Naive thymus-derived CD4-positive, alpha-beta T cell (primary cell): Measurements from ENCODE around the gene PPFIA1. TPM values are rescaled to one million over a fixed set of nuclear protein-coding genes. Genes with fewer than 3 reads are reported as not detected.
A peak's percentile ranks its signal among the peaks of the same experiment; 100 is the strongest.

Source experiments
- ATAC-seq: fragments of 150-1000 bp; cut with Tn5 transposase; 2 replicates; pipeline ENCODE4 v1.10.0; 2021; ENCODE audit warnings: mild to moderate bottlenecking, moderate library complexity
- CTCF ChIA-PET: fragments of 350-600 bp; sonication (Branson Sonifier 250); formaldehyde crosslinking; loops from one replicate; lab custom pipeline; 2021; ENCODE audit warnings: antibody characterized with exemption; lab: Charles Lee
- POLR2A ChIA-PET: fragments of 350-600 bp; sonication (Branson Sonifier 250); formaldehyde crosslinking; loops from one replicate; lab custom pipeline; 2021; ENCODE audit warnings: antibody characterized with exemption, inconsistent platforms; lab: Charles Lee
- DNase-seq, 9 donors: peaks; one replicate each; pipeline versions ENCODE4 v3.0.0 to v3.0.0-alpha.2; 2020 to 2022; ENCODE audit warnings: mixed read lengths in 1 of 9
- H3K27ac ChIP-seq: one replicate; pipeline ENCODE4 v1.7.0; 2013; ENCODE audit warnings: mild to moderate bottlenecking, low read depth, low read length, moderate library complexity
- H3K27me3 ChIP-seq, 2 donors: one replicate each; pipeline ENCODE4 v1.7.0; 2013; ENCODE audit warnings: low read length in 2 of 2, mild to moderate bottlenecking in 2 of 2, moderate library complexity in 2 of 2; ENCODE audit not compliant: control insufficient read depth in 2 of 2, insufficient read depth in 2 of 2
- H3K36me3 ChIP-seq, 3 experiments: 1 replicate in 2 of 3; 2 replicates in 1 of 3; pipeline ENCODE4 v1.7.0; 2013; ENCODE audit warnings: low read length in 3 of 3, mild to moderate bottlenecking in 3 of 3, moderate library complexity in 1 of 3; ENCODE audit not compliant: insufficient read depth in 3 of 3, control insufficient read depth in 2 of 3
- H3K4me1 ChIP-seq, 2 donors: one replicate each; pipeline ENCODE4 v1.7.0; 2013; ENCODE audit warnings: low read length in 2 of 2, mild to moderate bottlenecking in 2 of 2, moderate library complexity in 1 of 2; ENCODE audit not compliant: control insufficient read depth in 2 of 2, insufficient read depth in 2 of 2
- H3K4me3 ChIP-seq: 2 replicates; pipeline ENCODE4 v1.7.0; 2013; ENCODE audit warnings: mild to moderate bottlenecking, low read length
- H3K9me3 ChIP-seq, 3 experiments: 1 replicate in 2 of 3; 2 replicates in 1 of 3; pipeline ENCODE4 v1.7.0; 2013; ENCODE audit warnings: low read length in 3 of 3; ENCODE audit not compliant: control insufficient read depth in 2 of 3
- H3K27ac Mint-ChIP-seq, 9 donors: one replicate each; pipeline ENCODE4 v1.8.0; 2020 to 2022; ENCODE audit warnings: mixed read lengths in 9 of 9, mild to moderate bottlenecking in 8 of 9, moderate library complexity in 5 of 9, inconsistent platforms in 2 of 9
- H3K27me3 Mint-ChIP-seq, 5 donors: one replicate each; pipeline ENCODE4 v1.8.0; 2021 to 2022; ENCODE audit warnings: mixed read lengths in 5 of 5, mild to moderate bottlenecking in 1 of 5
- H3K36me3 Mint-ChIP-seq, 5 donors: one replicate each; pipeline ENCODE4 v1.8.0; 2020 to 2022; ENCODE audit warnings: mixed read lengths in 5 of 5, mild to moderate bottlenecking in 3 of 5, inconsistent platforms in 1 of 5
- H3K4me1 Mint-ChIP-seq, 7 donors: one replicate each; pipeline ENCODE4 v1.8.0; 2020 to 2022; ENCODE audit warnings: mixed read lengths in 7 of 7, mild to moderate bottlenecking in 3 of 7, inconsistent platforms in 1 of 7
- H3K4me3 Mint-ChIP-seq, 10 donors: one replicate each; pipeline ENCODE4 v1.8.0; 2020 to 2022; ENCODE audit warnings: mild to moderate bottlenecking in 10 of 10, mixed read lengths in 10 of 10, moderate library complexity in 6 of 10, inconsistent platforms in 2 of 10
- H3K9me3 Mint-ChIP-seq, 11 donors: one replicate each; pipeline ENCODE4 v1.8.0; 2020 to 2022; ENCODE audit warnings: mixed read lengths in 11 of 11, mild to moderate bottlenecking in 4 of 11, inconsistent platforms in 1 of 11, moderate library complexity in 1 of 11
- intact Hi-C, 2 donors: fragments of 100-400 bp; cut with micrococcal nuclease; formaldehyde crosslinking; loops; one replicate each; pipeline ENCODE4 v1.15.1; 2023
- polyA plus RNA-seq, 2 donors: library from polyadenylated mRNA; unstranded; fragments of 300-500 nt; fragmentation: Illumina TruSeq; gene quantifications; one replicate each; pipeline ENCODE4 v1.2.3, GENCODE V29; 2021
- total RNA-seq, 6 experiments: library from RNA in 5 of 6; stranded (reverse) in 5 of 6; gene quantifications; 1 replicate in 5 of 6; 2 replicates in 1 of 6; pipeline ENCODE4 v1.2.3 and lab custom pipeline; 2021 to 2026

Gene PPFIA1
- total and polyA plus RNA-seq, 7 experiments from 2014 or later = 14.3 to 71.0 (median 46.0) TPM

- H3K27me3 Mint-ChIP-seq = no peaks in the 10 kb centered on the region
- Histone ChIP-seq H3K9me3 (no peaks in the 10 kb centered on the region), H3K27me3 (no peaks in the 10 kb centered on the region), H3K4me1 (no peaks in the 10 kb centered on the region), H3K36me3 (peaks cover 0 to 35% (median 0%) of the 10 kb centered on the region in 3 experiments), H3K27ac (no peak overlapping the region), H3K4me3 (no peak overlapping the region)
- H3K27ac Mint-ChIP-seq = no peak overlapping the region
- POLR2A ChIA-PET = no interaction called here
- no peak for ATAC-seq
- CTCF ChIA-PET = no interaction called here
- H3K36me3 Mint-ChIP-seq = peaks cover 0 to 50% (median 15%) of the 10 kb centered on the region in 5 donors
- H3K9me3 Mint-ChIP-seq = no peaks in the 10 kb centered on the region
- peaks cover 4 to 39% (median 21%) of the 10 kb centered on the region in 7 donors for H3K4me1 Mint-ChIP-seq
- DNase-seq = no peak
- intact Hi-C loops = no loop called here
- no peak overlapping the region for H3K4me3 Mint-ChIP-seq
Observed at GRCh38 chr11:70298243-70298915, 27.9 kb downstream of the PPFIA1 start.

- H3K4me1 ChIP-seq = no peaks in the 10 kb centered on the region
- Mint-ChIP-seq H3K27ac (peak overlapping the region in 1 of 9 donors; percentile 74), H3K4me1 (peaks cover 0 to 39% (median 16%) of the 10 kb centered on the region in 7 donors), H3K27me3 (no peaks in the 10 kb centered on the region), H3K9me3 (no peaks in the 10 kb centered on the region), H3K36me3 (peaks cover 0 to 46% (median 9%) of the 10 kb centered on the region in 5 donors), H3K4me3 (no peak overlapping the region)
- intact Hi-C loops = no loop called here
- DNase-seq (no peak), ATAC-seq (no peak)
- no peak overlapping the region for H3K27ac ChIP-seq
- no peaks in the 10 kb centered on the region for H3K27me3 ChIP-seq
- CTCF ChIA-PET = no interaction called here
- H3K9me3 ChIP-seq = no peaks in the 10 kb centered on the region
- peaks cover 0 to 27% (median 0%) of the 10 kb centered on the region in 3 experiments for H3K36me3 ChIP-seq
- POLR2A ChIA-PET = no interaction called here
- H3K4me3 ChIP-seq = no peak overlapping the region
Observed at GRCh38 chr11:70299636-70300035, 29.1 kb downstream of the PPFIA1 start.

GRCh38 chr11:70301191-70301590 is 30.7 kb downstream of the PPFIA1 start:
- POLR2A ChIA-PET = no interaction called here
- H3K4me1 Mint-ChIP-seq = peaks cover 0 to 39% (median 16%) of the 10 kb centered on the region in 7 donors

DNA sequence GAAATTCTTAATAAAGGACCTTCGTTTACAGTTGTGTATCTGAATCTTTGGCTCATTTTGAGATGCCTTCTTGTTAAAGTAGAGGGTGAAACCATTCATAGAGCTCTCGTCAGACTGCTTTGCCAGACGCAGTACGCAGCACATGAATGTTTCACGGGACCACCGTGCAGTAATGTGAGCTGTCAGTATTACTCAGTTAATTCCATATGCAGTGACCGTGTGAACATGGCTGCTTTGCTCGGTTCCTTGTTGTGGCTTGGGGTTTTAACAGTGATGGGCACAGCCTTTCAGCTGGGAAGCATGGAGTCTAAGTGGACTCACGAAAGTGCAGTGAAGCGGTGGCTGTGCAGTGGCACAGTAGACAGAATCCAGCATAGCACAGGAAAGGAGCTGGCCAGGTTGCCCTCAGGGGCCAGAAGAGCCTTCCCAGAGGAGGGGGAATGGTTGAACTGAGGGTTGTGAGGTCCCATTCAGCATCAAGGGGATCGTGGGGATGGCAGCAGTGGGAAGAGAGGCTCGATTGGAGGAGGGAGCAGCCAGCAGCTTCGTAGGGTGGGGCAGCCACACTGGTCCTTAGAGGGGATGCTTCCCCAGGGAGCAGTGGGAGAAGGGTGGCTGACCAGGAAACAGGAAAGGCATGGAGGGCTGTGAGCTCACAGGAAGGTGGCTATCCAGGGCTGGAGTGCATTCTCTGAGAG is 31.4 kb downstream of the PPFIA1 start:
- H3K4me1 ChIP-seq = no peaks in the 10 kb centered on the region
- CTCF ChIA-PET = no interaction called here
- no peak overlapping the region for H3K4me3 ChIP-seq
- H3K27me3 Mint-ChIP-seq = no peaks in the 10 kb centered on the region
- no peak overlapping the region for H3K27ac ChIP-seq
- POLR2A ChIA-PET = no interaction called here
- H3K27ac Mint-ChIP-seq = peak overlapping the region in 2 of 9 donors; percentile 15 to 75
- H3K4me3 Mint-ChIP-seq = no peak overlapping the region
- no peak for DNase-seq
- no peaks in the 10 kb centered on the region for H3K9me3 ChIP-seq
- peaks cover 0 to 48% (median 11%) of the 10 kb centered on the region in 5 donors for H3K36me3 Mint-ChIP-seq
- intact Hi-C loops = no loop called here
- peaks cover 0 to 25% (median 7%) of the 10 kb centered on the region in 3 experiments for H3K36me3 ChIP-seq
- H3K27me3 ChIP-seq = no peaks in the 10 kb centered on the region
- H3K9me3 Mint-ChIP-seq = no peaks in the 10 kb centered on the region
- H3K4me1 Mint-ChIP-seq = peaks cover 0 to 37% (median 21%) of the 10 kb centered on the region in 7 donors
- ATAC-seq = no peak

More at GRCh38 chr11:70301191-70301590, 30.7 kb downstream of the PPFIA1 start:
- CTCF ChIA-PET = no interaction called here
- Histone ChIP-seq H3K4me1 (no peaks in the 10 kb centered on the region), H3K4me3 (no peak overlapping the region), H3K9me3 (no peaks in the 10 kb centered on the region), H3K27me3 (no peaks in the 10 kb centered on the region), H3K36me3 (peaks cover 0 to 27% (median 5%) of the 10 kb centered on the region in 3 experiments), H3K27ac (no peak overlapping the region)
- Mint-ChIP-seq H3K27ac (peak overlapping the region in 2 of 9 donors; percentile 0 to 72), H3K27me3 (no peaks in the 10 kb centered on the region), H3K36me3 (peaks cover 0 to 46% (median 9%) of the 10 kb centered on the region in 5 donors), H3K9me3 (no peaks in the 10 kb centered on the region), H3K4me3 (no peak overlapping the region)
- intact Hi-C loops = no loop called here
- ATAC-seq = no peak
- DNase-seq = no peak

- no peak overlapping the region for H3K4me3 Mint-ChIP-seq
Observed at GRCh38 chr11:70302419-70302752, 31.9 kb downstream of the PPFIA1 start.

DNA sequence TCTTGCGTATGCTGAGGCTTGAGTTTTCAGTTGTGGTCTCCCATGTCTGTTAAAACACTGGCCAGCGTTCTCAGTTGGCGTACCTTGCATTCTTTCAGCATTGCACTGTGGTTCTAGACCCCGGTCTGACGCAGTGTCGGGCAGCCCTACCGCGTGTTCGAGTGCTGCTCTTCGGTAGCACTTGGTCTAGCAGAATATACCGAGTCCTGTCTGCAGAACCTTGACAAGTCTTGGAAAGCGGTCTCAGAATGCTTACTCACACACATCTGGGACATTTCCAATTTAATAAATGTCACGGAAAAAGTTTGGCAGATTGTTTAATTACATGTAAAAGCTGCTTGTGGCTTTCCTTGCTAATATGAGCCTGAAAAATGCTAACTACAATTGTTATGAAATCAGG is 32.6 kb downstream of the PPFIA1 start:
- H3K4me1 ChIP-seq = no peaks in the 10 kb centered on the region
- Mint-ChIP-seq H3K4me3 (no peak overlapping the region), H3K9me3 (no peaks in the 10 kb centered on the region), H3K27ac (no peak overlapping the region), H3K36me3 (peaks cover 0 to 45% (median 10%) of the 10 kb centered on the region in 5 donors), H3K4me1 (peaks cover under 1 to 35% (median 19%) of the 10 kb centered on the region in 7 donors), H3K27me3 (no peaks in the 10 kb centered on the region)
- DNase-seq = no peak
- ChIA-PET POLR2A (no interaction called here), CTCF (interaction anchor here (0.6 kb wide), 1 partner anchor 90 kb away, joined by 4 read pairs; no protein-coding TSS in a partner anchor)
- intact Hi-C loops = no loop called here
- ATAC-seq = no peak
- H3K27ac ChIP-seq = no peak overlapping the region
- H3K36me3 ChIP-seq = peaks cover 0 to 25% (median 12%) of the 10 kb centered on the region in 3 experiments
- no peaks in the 10 kb centered on the region for H3K27me3 ChIP-seq
- H3K4me3 ChIP-seq = no peak overlapping the region
- H3K9me3 ChIP-seq = no peaks in the 10 kb centered on the region

More at GRCh38 chr11:70302419-70302752, 31.9 kb downstream of the PPFIA1 start:
- Histone ChIP-seq H3K4me1 (no peaks in the 10 kb centered on the region), H3K27ac (no peak overlapping the region), H3K36me3 (peaks cover 0 to 25% (median 12%) of the 10 kb centered on the region in 3 experiments), H3K9me3 (no peaks in the 10 kb centered on the region), H3K4me3 (no peak overlapping the region), H3K27me3 (no peaks in the 10 kb centered on the region)
- H3K4me1 Mint-ChIP-seq = peaks cover 2 to 39% (median 21%) of the 10 kb centered on the region in 7 donors
- no peaks in the 10 kb centered on the region for H3K27me3 Mint-ChIP-seq
- no peaks in the 10 kb centered on the region for H3K9me3 Mint-ChIP-seq
- H3K27ac Mint-ChIP-seq = peak overlapping the region in 2 of 9 donors; percentile 15 to 75
- intact Hi-C loops = no loop called here
- ATAC-seq = no peak
- no peak for DNase-seq
- POLR2A ChIA-PET = no interaction called here
- CTCF ChIA-PET = interaction anchor here (0.6 kb wide), 1 partner anchor 89 kb away, joined by 4 read pairs; no protein-coding TSS in a partner anchor
- peaks cover 0 to 51% (median 11%) of the 10 kb centered on the region in 5 donors for H3K36me3 Mint-ChIP-seq
